ENCODE data around the gene MYL3.

MYL3 gene

DNA sequence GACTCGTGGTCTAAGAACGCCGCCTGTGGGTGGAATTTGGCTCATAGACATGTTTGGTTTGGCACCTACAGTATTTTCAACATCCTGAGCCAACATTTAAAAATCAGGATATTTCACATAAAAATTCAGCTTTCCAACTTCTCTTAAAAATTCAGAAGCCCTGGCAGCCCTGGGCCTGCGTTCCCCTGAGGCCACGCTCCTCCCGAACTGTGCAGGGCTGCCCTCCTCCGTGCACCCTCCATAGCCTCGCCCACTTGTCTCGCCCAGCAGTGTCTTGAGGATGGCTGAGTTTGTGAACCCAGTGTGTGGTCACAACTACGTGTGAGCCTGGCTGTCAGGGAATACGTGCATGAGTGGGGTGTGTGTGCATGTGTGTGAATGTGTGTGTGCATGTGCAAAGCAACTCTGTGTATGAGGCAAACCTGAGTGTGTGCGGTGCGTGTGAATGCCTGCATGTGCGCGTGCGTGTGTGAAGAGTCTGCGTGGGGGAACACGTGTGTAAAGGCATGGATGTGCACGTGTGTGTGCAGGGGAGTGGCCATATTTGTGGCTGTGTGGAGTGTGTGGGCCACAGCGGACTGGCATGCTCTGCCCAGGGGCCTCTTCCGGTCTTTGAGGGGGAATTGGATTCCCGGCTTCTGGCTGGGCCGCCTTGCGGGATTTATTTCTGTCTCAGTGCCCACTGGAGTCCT lies 45.2 kb upstream of the MYL3 start:
- TF ChIP-seq, protein P1, sequence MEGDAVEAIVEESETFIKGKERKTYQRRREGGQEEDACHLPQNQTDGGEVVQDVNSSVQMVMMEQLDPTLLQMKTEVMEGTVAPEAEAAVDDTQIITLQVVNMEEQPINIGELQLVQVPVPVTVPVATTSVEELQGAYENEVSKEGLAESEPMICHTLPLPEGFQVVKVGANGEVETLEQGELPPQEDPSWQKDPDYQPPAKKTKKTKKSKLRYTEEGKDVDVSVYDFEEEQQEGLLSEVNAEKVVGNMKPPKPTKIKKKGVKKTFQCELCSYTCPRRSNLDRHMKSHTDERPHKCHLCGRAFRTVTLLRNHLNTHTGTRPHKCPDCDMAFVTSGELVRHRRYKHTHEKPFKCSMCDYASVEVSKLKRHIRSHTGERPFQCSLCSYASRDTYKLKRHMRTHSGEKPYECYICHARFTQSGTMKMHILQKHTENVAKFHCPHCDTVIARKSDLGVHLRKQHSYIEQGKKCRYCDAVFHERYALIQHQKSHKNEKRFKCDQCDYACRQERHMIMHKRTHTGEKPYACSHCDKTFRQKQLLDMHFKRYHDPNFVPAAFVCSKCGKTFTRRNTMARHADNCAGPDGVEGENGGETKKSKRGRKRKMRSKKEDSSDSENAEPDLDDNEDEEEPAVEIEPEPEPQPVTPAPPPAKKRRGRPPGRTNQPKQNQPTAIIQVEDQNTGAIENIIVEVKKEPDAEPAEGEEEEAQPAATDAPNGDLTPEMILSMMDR (IDR thresholded peaks at IDR 0.05; ENCODE audit: control insufficient read depth, insufficient read depth, low read depth, low read length, missing control alignments), result peak; percentile 40
- peak; percentile 67 for DNase-seq (ENCODE audit: low read depth)

DNA sequence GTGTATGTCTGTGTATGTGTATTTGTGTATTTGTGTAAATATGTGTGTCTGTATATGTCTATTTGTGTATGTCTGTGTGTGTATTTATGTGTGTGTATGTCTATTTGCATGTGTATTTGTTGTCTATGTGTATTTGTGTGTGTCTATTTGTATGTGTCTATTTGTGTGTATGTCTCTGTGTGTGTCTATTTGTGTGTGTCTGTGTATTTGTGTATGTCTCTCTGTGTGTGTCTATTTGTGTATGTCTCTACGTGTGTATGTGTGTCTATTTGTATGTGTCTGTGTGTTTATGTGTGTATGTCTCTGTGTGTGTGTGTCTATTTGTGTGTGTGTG lies 44.7 kb upstream of the MYL3 start:
- TF ChIP-seq, protein P1 (IDR thresholded peaks at IDR 0.05; ENCODE audit: control insufficient read depth, insufficient read depth, low read depth, low read length, missing control alignments), result no peak
- DNase-seq (ENCODE audit: low read depth), result no peak
- H3K4me3 ChIP-seq (ENCODE audit: control insufficient read depth, low read depth, low read length), result no peak overlapping the region

More for the DNA sequence above, 45.2 kb upstream of the MYL3 start:
- no peak overlapping the region for H3K4me3 ChIP-seq (ENCODE audit: control insufficient read depth, low read depth, low read length)

DNA sequence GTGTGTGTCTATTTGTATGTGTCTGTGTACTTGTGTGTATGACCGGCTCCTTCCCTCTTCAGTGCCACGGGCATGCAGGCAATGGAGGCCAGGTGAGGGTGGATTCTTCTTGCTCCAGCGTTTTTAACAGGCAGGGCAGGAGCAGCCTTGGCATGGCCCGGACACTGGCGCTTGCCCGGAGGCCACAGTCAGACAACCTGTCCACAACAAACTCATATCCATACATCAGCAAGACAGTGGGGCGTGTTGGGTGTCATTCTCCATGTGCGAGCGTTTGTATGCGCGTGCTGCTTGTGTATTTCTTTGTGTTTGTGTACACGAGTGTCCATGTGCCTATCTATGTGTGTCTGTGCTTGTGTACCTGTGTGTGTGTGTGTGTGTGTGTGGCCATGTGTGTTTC lies 44.0 kb upstream of the MYL3 start:
- TF ChIP-seq, protein P1 (IDR thresholded peaks at IDR 0.05; ENCODE audit: control insufficient read depth, insufficient read depth, low read depth, low read length, missing control alignments), result no peak
- DNase-seq (ENCODE audit: low read depth), result no peak
- H3K4me3 ChIP-seq (ENCODE audit: control insufficient read depth, low read depth, low read length), result no peak overlapping the region

- TF ChIP-seq, protein P1 (IDR thresholded peaks at IDR 0.05; ENCODE audit: control insufficient read depth, insufficient read depth, low read depth, low read length, missing control alignments), result no peak
- H3K4me3 ChIP-seq (ENCODE audit: control insufficient read depth, low read depth, low read length), result no peak overlapping the region
- DNase-seq (ENCODE audit: low read depth), result no peak
These were observed 43.3 kb upstream of the MYL3 start for GRCh38 chr3:46906471-46907058.

DNA sequence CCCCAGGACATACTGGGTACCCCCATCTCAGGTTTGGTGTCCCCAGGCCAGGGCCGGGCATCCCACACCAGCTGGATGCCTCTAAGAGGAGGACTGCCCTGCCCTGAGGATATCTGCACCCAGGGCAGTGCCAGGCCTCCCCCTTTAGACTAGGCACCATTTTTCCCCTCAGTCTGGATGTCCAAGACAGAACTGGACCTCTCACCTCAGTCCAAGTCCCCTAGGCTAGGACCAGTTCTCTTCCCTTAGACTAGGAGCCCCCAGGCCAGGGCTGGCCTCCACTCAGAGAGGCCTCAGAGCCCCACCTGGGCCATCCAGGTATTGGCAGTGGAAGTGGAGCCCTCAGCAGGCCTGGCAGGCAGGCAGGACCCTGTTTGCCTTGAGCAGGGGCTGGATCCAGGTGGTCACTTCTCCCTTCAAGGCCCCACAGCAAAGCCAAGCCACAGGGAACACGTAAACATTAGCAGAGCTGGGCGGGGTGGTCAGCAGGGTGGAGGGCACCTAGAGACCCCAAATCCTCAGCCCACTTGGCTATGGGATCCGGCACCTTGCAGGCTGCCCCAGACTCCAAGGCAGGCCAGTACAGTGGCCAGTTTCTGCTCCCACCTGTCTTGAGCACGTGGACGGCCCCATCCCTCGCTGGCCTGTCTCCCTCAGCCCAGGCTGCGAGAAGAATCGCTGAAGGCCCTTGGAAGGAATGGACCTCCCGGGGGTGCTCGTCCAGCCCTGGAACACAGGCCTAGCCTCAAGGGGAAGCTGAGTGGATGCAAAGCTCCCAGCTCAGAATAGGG lies 42.6 kb upstream of the MYL3 start:
- no peak overlapping the region for H3K4me3 ChIP-seq (ENCODE audit: control insufficient read depth, low read depth, low read length)

DNA sequence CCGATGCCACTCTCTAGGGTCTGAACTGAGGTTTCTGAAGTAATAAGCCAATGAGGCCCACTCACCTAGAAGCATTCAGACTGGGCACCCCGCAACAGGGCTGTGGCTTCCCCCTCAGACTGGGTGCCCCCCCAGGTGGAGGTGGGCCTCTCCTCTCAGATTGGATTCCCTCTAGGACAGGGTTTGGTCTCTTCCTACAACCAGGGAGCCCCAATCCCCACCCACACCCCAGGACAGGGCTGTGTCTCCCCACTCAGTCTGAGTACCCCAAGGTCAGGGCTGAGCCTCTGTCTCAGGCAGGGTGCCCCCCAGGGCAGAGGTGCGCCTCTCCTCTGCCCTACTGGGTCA lies 41.9 kb upstream of the MYL3 start:
- no peak for DNase-seq (ENCODE audit: low read depth)
- TF ChIP-seq, protein P1 (IDR thresholded peaks at IDR 0.05; ENCODE audit: control insufficient read depth, insufficient read depth, low read depth, low read length, missing control alignments), result no peak
- no peak overlapping the region for H3K4me3 ChIP-seq (ENCODE audit: control insufficient read depth, low read depth, low read length)

More for the DNA sequence above, 42.6 kb upstream of the MYL3 start:
- TF ChIP-seq, protein P1 (IDR thresholded peaks at IDR 0.05; ENCODE audit: control insufficient read depth, insufficient read depth, low read depth, low read length, missing control alignments), result no peak
- no peak for DNase-seq (ENCODE audit: low read depth)
